M059J (cell line): ENCODE measurements around the gene ATXN7. TPM values are rescaled to one million over a fixed set of nuclear protein-coding genes. Genes with fewer than 3 reads are reported as not detected.
A peak's percentile ranks its signal among the peaks of the same experiment; 100 is the strongest.

Experiments
- DNase-seq: peaks from one replicate; pipeline ENCODE4 v3.0.0-alpha.2; 2012; ENCODE audit warnings: low read depth
- total RNA-seq: library from RNA; depleted of rRNA; stranded (reverse); fragments of >200 nt; shearing (Covaris generic); gene quantifications from 2 replicates; pipeline ENCODE4 v1.2.3, GENCODE V29; 2014

The ATXN7 gene
- total RNA-seq, 1 experiment from 2014 or later: 5.4 TPM

DNA sequence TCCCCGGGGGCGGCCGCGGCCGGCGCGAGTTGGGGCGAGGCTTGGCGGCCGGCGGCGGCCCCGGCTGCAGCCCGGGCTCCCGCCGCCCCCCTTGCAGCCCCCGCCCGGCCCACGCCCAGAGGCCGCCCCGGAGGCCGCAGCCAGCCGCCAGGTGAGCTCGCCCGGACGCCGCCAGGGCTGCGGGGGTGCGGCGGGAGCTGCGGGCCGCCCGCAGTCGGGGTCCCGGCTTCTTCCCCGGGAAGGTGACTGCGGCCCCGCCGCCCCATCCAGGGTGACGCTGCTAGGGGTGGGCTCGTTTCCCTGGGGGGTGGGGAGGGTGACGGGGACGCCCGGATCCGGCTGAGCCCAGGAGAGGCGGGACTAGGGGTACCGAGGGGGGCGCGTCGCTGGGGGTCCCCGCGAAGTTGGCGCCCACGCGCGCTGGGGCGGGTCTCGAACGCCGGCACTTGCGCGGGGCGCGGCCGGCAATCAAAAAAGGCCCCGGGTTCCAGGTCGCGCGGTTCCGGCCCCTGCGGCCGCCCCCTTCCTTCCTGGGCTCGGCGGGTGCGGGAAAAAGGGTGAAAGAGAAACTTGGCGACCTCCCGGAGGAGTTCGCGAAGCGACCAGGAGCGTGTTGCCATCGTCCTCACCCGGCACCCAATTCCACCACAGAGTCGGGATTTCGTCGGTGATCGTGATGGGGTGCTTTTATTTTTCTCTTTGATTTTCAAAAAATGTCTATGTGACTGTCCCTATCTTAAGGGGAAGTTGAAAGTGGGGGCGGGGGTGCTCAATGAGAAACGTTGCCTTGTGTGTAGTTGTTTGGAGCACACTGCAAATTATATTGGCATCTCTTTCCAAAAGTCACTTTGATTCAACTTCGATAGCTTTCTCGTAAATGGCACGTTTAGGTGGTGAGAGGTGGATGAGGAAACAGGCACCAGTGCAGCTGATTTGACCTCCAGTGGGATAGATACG is 619 bp downstream of the ATXN7 start:
- DNase-seq: peak; percentile 15

DNA sequence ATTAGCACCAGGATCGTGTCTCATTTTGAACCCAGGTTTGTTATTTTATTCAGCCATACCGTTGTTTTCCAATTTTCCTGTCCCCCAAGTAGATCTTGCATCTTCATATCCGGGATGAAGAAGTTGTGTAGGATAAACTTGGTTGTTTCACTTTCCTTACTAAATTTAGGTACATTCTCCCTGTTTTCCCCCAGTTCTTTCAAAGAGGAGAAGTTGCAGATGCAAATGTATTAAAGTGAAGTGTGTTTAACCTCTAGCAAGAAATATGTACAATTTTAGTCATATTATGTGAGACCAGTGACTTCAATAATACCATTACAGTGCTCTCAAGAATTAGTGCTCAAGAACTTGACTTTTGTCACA is 1.3 kb downstream of the ATXN7 start:
- no peak for DNase-seq

DNA sequence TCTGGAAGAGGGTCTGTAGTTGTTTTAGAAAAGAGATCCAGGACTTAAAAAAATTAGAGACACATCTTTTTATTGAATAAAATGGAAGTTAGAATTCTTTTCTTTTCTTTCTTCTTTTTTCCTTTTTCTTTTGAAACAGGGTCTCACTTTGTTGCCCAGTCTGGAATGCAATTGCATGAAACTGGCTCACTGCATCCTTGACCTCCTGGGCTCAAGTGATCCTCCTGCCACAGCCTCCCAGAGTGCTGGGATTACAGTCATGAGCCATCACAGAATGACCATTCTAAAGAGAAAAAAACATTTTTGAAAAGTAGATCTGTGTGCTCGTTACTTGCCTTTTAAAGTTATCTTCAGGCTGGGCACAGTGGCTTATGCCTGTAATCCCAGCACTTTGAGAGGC is 3.6 kb downstream of the ATXN7 start:
- no peak for DNase-seq

DNA sequence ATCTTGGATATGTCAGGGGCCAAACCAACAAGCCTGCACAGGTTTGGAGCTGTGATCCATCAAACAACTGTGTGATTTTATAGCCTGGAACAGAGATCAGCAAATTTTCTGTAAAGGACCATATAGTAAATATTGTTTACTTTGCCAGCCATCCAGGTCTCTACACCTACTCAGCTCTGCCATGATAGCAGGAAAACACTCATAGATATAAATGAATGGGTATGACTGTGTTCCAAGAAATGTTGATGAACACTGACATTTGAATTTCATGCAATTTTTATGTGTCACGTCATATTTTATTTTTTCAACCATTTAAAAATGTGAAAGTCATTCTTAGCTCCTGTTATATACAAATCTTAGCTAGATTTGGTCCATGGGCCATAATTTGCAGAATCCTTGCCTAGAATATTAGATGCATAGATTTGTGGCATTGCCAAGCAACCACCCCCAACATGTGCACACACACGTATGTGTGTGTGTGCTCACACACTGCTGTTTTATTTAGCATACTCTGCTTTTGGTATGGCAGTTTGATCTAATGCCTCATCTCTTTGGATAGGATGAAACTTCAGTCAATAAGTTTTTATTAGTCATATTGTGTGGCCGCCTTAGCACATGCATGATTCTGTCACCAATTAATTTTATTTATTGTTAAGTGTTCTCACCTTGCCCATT is 6.4 kb downstream of the ATXN7 start:
- no peak for DNase-seq

DNA sequence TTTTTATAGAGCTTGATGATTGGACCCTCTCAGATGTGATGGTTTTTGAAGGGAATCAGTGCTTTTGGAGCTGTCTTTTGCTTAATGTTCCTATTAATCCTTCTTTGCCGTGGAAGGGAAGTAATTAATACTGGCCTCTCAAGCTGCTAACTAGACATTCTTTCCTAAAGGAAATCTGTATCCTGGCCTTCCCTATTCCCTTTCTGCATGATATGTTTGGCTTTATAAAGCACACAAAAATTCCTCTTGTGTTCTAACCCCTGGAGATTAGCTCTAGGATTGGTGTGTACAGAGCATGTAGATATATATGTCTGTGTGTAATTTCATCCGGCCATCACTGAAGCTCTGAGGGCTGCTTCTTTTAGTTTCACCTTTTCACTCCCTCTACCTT is 6.9 kb downstream of the ATXN7 start:
- no peak for DNase-seq

DNA sequence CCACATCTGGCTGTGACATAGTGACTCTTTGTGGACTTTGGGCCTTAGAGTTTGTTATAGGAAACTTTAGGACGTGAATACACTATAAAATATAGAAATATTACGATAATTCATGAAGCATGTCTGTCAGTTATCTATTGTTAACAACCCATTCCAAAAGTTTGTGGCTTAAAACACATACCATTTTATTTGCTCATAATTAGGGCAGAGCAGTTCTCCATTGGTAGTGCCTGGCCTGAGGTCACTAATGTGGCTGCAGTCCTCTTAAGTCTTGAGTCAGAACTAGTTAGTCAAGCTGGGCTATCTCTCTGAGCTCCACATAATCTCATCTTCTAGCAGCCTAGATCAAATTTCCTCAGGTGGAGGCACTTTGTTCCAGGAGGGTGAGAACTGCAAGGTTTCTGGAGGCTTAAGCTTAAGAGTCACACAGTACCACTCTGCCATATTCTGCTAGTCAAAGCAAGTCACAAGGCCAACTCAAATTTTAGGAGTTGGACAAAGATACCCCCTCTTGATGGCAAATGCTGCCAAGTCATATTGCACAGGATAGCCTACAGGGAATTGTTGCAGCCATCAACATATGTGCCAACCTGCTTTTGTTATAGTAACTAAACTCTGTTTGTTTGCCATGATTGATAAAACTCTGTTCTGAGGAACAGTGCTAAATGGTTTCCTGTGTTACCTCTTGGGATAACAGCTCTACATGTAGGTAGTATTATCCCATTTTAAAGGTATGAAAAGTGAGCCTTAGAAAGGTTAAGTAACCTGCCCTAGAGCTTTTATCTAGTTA is 8.7 kb downstream of the ATXN7 start:
- DNase-seq: peak; percentile 86

DNA sequence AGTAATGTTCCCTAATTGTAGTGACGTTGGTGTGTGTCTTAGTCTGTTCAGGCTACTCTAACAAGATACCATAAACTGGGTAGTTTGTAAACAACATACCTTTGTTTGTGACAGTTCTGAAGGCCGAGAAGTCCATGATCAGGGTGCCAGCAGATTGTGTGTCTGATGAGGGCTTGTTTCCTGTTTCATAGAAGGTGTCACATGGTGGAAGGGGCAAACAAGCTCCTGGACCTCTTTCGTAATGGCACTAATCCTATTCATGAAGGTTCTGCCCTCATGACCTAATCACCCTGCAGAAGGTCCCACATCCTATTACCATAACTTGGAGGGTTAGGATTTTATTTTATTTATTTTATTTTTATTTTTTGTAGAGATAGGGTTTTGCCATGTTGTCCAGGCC is 11.1 kb downstream of the ATXN7 start:
- no peak for DNase-seq

DNA sequence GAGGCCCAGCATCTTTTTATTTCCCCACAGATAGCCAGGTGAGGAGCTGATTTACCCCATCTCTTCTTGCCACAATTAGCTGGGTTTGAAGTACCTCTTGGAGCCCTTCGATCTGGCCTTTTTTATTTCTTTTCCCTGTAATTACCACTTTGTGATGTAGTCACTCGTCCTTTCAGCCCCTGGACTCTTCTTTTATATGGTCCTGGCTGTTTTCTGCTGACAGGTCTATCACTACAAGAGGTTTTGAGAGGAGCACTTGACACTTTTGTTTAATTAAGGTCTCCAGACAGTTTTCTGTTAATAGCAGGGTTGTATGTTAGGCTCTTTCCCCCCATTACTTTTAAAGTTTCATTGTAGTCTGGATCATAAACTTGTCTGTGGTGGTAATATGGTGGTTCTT is 11.8 kb downstream of the ATXN7 start:
- DNase-seq: no peak

DNA sequence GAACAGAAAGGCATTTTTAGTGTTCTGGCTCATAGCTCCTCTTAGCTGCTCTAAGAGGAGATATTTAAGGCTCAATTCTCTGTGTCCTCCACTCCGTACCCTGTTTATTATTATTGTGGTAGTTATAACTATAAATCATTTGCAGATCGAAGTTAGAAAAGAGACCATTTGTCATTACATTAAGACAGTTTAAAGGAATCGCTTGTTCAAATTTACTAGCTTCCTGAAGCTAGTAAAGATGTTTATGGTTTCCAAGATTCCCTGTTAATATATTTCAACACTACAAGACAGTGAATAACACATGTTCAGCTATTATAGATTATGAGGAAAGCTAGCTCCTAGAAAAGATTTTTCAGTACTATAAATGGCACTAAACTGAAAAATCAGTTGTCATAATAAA is 12.6 kb downstream of the ATXN7 start:
- DNase-seq: no peak

DNA sequence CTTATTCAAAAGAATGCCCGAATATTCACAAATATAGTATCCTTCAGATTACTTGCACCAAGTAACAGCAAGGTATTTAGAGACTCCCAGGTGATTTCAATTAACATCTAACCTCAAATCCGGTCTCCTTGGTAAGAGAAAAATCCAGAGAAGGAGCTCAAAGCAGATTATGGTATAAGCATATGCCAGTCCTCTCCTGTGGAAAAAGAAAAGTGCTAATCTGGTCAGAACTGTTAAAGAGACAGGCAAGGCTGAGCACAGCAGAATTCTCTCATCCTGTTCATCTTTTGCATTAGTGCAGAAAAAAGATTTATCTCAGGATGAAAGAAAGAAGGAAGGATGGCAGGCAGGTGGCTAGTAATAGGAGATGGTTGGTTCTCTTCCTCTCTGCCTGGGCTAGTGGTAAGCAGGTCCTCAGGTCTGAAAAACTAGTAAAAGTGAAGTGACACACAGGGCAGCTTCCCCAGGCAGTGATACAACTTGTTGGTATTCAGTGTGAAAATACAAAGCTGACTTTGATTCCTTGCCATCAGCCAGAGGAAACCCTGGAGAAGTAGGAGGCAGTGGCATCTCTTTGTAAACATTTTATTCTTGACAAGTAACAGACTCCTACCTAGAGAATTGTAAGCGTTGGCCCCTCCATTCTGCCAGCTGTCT is 14.2 kb downstream of the ATXN7 start:
- peak; percentile 27 for DNase-seq

DNA sequence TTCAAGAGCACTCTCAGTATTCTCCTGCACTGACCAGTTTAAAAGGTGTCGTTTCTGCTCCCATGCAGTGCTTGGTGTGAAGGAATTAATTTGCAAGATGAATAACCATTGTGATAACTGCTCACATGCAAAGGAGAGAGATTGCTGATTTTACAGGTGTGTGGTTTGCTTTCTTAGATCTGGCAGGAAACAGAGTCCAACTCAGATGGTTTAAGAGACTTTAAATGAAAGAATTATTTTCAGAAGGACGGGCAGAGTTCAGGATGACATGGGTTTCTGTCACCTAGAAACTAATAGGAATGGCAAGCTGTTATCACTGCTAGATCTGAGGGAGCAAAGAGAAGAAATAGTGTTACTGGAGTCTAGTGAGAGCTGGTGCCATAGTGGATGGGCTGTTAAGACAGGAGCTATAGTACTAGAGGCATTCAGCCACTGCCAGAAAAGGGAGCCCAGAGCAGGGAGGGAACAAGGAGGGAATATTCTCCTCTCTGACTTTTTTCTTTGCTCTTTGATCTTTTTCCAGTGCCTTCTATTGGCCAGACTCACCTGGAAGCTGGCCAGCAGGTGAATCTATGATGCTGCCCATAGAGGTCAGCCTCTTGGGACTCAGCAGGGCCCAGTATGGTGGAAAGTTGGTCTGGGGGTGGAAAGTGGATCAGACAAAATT is 14.9 kb downstream of the ATXN7 start:
- DNase-seq: no peak

DNA sequence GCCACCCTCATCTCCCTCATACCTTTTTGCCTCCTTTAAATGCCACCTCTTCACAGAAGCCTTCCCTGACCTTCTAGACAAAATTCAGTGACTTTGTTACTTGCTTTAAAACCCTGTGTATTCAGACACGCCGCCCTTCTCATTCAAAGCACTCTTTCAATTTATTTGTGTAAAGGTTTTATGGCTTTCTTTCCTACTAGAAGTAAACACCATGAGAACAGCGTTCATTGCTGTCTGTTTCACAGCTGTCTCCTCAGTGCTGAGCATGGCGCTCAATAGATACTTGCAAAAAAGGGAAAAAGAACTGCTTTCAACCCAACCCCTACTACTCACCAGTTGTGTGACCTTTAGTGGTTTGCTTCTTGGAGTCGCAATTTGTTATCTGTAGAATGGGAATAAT is 17.0 kb downstream of the ATXN7 start:
- no peak for DNase-seq

DNA sequence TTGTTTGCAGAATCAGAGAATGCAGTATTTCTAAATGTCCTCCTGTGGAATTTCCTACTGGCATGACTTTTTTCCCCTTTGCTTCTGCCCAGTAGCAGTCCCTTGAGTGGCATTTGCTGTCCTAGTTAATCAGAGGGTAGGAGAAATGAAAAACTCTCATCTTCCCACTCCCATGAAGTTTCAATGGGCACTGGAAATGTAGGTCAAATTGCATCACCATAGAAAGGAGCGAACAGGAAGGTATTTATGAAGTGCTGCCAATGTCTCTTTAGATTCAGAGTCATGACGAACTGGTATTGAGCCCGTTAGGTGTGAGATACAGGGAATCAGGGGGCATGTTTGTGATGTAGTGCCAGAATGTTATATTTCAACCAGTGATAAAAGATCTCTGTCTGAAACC is 23.2 kb downstream of the ATXN7 start:
- DNase-seq: no peak

DNA sequence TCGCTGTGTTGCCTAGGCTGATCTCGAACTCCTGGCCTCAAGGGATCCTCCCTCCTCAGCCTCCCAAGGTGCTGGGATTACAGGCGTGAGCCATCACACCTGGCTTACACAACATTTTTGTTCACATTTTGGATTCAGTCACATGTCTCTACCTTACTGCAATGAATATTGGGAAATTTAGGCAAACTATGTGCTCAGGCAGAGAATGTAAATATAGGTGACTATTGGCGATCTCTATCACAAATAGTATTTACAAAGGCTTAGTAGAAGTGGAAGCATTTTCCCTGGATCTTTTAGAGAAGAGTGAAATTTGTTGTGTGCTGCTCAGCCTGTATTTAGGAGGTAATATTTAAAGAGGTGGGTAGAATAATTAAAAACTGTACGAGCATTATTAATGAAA is 27.9 kb downstream of the ATXN7 start:
- DNase-seq: no peak

DNA sequence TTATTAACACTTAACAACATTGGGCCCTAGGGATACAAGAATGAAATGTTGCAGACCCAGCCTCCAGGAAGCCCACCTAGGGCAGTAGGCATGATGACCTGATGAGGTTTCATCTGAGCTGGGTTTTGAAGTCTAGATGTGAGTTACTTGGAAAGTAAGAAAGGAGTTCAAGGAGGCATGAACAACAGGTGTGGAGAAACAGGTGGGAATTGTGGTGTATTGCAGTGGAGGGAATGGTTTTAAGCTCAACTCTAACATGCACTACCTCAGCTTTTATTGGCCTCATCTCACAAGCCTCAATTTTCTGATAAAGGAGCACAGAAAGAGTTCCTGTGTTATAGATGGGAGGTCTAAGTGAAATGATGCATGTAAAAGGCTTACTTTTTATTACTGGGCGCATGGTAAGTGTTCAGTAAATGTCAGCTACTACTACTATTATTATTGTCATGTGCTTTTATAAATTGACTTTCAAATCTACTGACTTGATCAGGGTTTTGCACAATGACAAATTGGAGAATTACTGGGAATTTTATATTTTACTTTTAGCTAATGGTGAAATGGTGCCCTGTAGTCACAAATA is 29.2 kb downstream of the ATXN7 start:
- DNase-seq: no peak

DNA sequence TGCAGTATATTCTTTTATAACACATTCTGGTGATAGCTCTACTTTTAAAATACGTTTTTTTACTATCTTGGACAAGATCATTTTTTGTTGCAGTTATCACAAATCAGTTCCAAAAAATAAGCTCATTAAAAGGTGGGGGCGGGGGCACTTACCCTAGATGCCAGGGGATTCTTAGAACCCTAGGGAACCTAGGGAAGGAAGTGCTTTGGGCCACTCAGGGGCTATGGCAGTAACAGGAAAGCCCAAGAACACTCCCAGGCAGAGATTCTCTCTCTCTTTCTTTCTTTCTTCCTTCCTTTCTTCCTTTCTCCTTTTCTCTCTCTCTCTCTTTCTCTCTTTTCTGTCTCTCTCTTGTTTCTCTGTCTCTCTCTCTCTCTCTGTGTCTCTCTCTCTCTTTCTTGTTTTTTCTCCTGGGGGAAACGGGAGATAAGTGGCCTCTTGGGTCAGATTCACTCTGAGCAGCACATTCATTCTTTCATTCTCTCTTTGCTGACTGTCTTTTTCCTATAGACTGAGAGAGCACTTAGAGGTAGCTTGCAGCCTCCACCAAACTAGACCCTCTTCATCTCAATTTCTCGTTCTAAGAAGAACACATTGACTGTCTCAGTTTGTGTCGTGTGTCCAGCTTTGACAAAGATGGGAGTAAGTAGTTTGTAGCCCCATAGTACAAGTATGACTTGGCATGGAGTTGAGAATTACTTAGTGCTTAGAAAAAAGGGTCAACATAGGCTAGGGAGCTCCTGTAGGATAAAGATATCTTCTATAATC is 31.9 kb downstream of the ATXN7 start:
- DNase-seq: no peak

DNA sequence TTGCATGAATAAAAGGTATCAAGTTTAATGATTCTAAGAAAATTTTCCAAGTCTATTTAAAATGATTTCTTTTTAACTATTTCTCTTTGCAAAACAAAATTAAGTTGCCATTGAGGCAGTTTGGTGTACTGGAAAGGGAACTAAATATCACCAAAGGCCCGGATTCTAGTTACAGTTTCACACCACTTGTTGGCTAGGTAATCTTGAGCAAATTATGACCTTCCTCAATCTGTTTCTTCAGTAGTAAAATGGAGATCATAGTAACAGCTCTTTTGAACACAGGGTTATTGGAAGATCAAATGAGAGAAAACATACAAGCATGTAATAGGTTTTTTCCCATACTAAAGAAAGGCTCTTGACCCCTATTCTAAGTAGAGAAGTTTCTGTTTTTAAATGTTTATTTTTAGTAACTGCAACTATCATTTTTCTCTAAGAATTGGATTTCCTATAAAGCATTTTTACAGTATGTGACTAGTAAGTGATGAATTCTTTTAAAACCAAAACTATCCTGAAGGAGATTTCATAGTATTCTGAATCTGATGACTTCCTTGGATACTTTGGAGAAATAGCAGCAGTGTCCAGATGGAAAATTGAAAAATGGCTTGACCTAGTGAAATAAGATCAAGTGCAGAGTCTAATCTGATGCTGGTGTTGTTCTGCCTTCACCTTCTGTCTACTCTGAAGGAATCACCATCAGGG is 32.8 kb downstream of the ATXN7 start:
- DNase-seq: no peak

DNA sequence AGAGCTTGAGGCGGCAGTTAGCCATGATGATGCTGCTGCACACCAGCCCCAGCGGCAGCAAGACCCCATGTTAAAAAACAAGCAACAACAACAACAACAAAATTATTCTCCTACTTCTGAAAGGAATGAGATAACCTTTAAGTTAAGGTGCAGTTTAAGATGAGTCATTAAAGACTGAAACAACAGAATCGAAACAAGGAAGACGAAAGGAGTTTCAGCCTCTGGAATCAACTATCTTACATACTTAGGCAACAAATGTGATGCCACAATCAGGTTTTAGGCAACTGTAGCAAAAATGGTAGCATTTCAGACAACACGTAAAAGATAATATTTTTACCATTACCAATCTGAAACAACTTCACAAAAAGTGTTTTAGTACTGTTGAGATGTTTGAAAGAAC is 36.3 kb downstream of the ATXN7 start:
- DNase-seq: no peak

DNA sequence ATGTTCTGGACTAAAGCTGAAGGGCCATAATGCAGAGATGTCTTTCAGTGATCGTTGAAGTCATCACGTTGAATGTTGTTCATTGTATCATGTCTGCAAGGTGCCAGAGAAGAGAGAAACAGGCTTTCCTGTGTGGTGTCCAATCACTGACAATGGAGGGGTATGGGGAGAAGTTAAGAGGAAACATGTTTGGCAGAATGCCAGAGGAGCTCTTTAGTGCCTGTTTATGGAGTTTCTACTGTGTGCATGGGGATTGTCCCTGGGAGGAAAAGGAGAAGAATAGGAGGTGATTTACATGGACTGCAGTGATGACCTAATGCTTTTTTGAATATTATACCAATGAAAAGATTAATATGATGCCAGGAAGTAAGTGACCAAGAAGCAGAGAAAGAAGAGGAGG is 36.8 kb downstream of the ATXN7 start:
- no peak for DNase-seq
